ENCODE measurements around the gene SMLR1. TPM values are rescaled to one million over a fixed set of nuclear protein-coding genes. Genes with fewer than 3 reads are reported as not detected.

Gene SMLR1
- total and polyA plus RNA-seq, 2 donors (not counting 3 experiments of a cell fraction or from before 2014, with no cell fraction given) = not detected

GRCh38 chr6:130778946-130779657 lies 48.1 kb upstream of the SMLR1 start:
- Histone ChIP-seq H2AFZ (ENCODE audit: low read depth, low read length) (no peak overlapping the region), H3K9me3 (replicated peaks; ENCODE audit: control insufficient read depth, insufficient read depth, low read length) (no peaks in the 10 kb centered on the region), H3K36me3 (ENCODE audit: control insufficient read depth in 2 of 2, extremely low read depth in 1 of 2, insufficient read depth in 2 of 2, low read length in 2 of 2) (no peaks in the 10 kb centered on the region), H3K27ac (ENCODE audit: insufficient read depth, low read depth, low read length) (no peak overlapping the region), H3K4me1 (ENCODE audit: control insufficient read depth, extremely low read depth, insufficient read depth, low read length) (no peaks in the 10 kb centered on the region), H3K4me3 (replicated peaks in 1 of 3; ENCODE audit: insufficient read depth in 1 of 3, low read depth in 1 of 3, low read length in 3 of 3) (no peak overlapping the region), H4K20me1 (replicated peaks; ENCODE audit: control insufficient read depth, extremely low read depth, insufficient read depth, low read length) (no peaks in the 10 kb centered on the region), H3K4me2 (ENCODE audit: insufficient read depth, low read length) (no peak overlapping the region), H3K27me3 (ENCODE audit: control insufficient read depth in 2 of 2, insufficient read depth in 2 of 2, low read length in 2 of 2) (peaks cover 0 to 4% of the 10 kb centered on the region in 2 experiments), H3K9me1 (replicated peaks; ENCODE audit: control insufficient read depth, extremely low read depth, insufficient read depth, low read length) (no peaks in the 10 kb centered on the region), H3K79me2 (ENCODE audit: control insufficient read depth, insufficient read depth, low read length) (no peaks in the 10 kb centered on the region), H3K9ac (replicated peaks; ENCODE audit: extremely low read depth, insufficient read depth, low read length) (no peak overlapping the region)
- TF ChIP-seq POLR2A (IDR thresholded peaks at IDR 0.05; ENCODE audit: low read depth, low read length) = no peak
- TF ChIP-seq MAX (IDR thresholded peaks at IDR 0.05; ENCODE audit: insufficient read depth, insufficient read length) = no peak
- TF ChIP-seq FOS (IDR thresholded peaks at IDR 0.05; ENCODE audit: borderline replicate concordance, insufficient read depth, low read length) = no peak
- TF ChIP-seq EZH2 (IDR thresholded peaks at IDR 0.05; ENCODE audit: borderline replicate concordance, low read depth, low read length, severe bottlenecking) = no peak
- dilution Hi-C loops (cut with MboI; ENCODE audit: extremely low pct_ligation_motif_present, low sequenced_read_pairs) (no loop called here), intact Hi-C loops (cut with micrococcal nuclease) (no loop called here)
- DNase-seq (ENCODE audit: low read depth, low spot score) (no peak), FAIRE-seq (no peak)
- no TSS peak for BruUV-seq (replicated peaks)
- ChIA-PET POLR2A (no interaction called here), CTCF (no interaction called here)

GRCh38 chr6:130779658-130780033 lies 47.6 kb upstream of the SMLR1 start:
- POLR2A ChIA-PET = no interaction called here
- no peak overlapping the region for H3K4me2 ChIP-seq (ENCODE audit: insufficient read depth, low read length)
- DNase-seq (ENCODE audit: low read depth, low spot score) (no peak), FAIRE-seq (no peak)
- H3K9me3 ChIP-seq (replicated peaks; ENCODE audit: control insufficient read depth, insufficient read depth, low read length) = no peaks in the 10 kb centered on the region
- no peaks in the 10 kb centered on the region for H3K4me1 ChIP-seq (ENCODE audit: control insufficient read depth, extremely low read depth, insufficient read depth, low read length)
- dilution Hi-C loops (cut with MboI; ENCODE audit: extremely low pct_ligation_motif_present, low sequenced_read_pairs) (no loop called here), intact Hi-C loops (cut with micrococcal nuclease) (no loop called here)
- H4K20me1 ChIP-seq (replicated peaks; ENCODE audit: control insufficient read depth, extremely low read depth, insufficient read depth, low read length) = no peaks in the 10 kb centered on the region
- H3K27ac ChIP-seq (ENCODE audit: insufficient read depth, low read depth, low read length) = no peak overlapping the region
- H3K9ac ChIP-seq (replicated peaks; ENCODE audit: extremely low read depth, insufficient read depth, low read length) = no peak overlapping the region
- no TSS peak for BruUV-seq (replicated peaks)
- H2AFZ ChIP-seq (ENCODE audit: low read depth, low read length) = no peak overlapping the region
- no peak overlapping the region for H3K4me3 ChIP-seq (replicated peaks in 1 of 3; ENCODE audit: insufficient read depth in 1 of 3, low read depth in 1 of 3, low read length in 3 of 3)
- CTCF ChIA-PET = no interaction called here
- no peaks in the 10 kb centered on the region for H3K9me1 ChIP-seq (replicated peaks; ENCODE audit: control insufficient read depth, extremely low read depth, insufficient read depth, low read length)
- H3K79me2 ChIP-seq (ENCODE audit: control insufficient read depth, insufficient read depth, low read length) = no peaks in the 10 kb centered on the region
- H3K36me3 ChIP-seq (ENCODE audit: control insufficient read depth in 2 of 2, extremely low read depth in 1 of 2, insufficient read depth in 2 of 2, low read length in 2 of 2) = no peaks in the 10 kb centered on the region
- H3K27me3 ChIP-seq (ENCODE audit: control insufficient read depth in 2 of 2, insufficient read depth in 2 of 2, low read length in 2 of 2) = no peaks in the 10 kb centered on the region
- no peak for TF ChIP-seq POLR2AphosphoS5 (IDR thresholded peaks at IDR 0.05; ENCODE audit: insufficient read depth, low read depth, low read length)
- TF ChIP-seq EZH2 (IDR thresholded peaks at IDR 0.05; ENCODE audit: borderline replicate concordance, low read depth, low read length, severe bottlenecking) = no peak
- no peak for TF ChIP-seq JUN (IDR thresholded peaks at IDR 0.05; ENCODE audit: borderline replicate concordance, insufficient read depth, insufficient read length, low read depth)
- no peak for TF ChIP-seq POLR2A (IDR thresholded peaks at IDR 0.05; ENCODE audit: low read depth, low read length)
- TF ChIP-seq MAX (IDR thresholded peaks at IDR 0.05; ENCODE audit: insufficient read depth, insufficient read length) = no peak
- no peak for TF ChIP-seq GATA2 (IDR thresholded peaks at IDR 0.05; ENCODE audit: insufficient read depth, insufficient read length, low read depth, low read length)
- no peak for TF ChIP-seq FOS (IDR thresholded peaks at IDR 0.05; ENCODE audit: borderline replicate concordance, insufficient read depth, low read length)
- TF ChIP-seq CTCF (IDR thresholded peaks at IDR 0.05; ENCODE audit: extremely low read depth in 1 of 2, insufficient read depth in 1 of 2, low read depth in 1 of 2, low read length in 2 of 2) = no peak
- no peak for TF ChIP-seq MYC (IDR thresholded peaks at IDR 0.05; ENCODE audit: low read depth, low read length)
